DMS153 (cell line): ENCODE results near the gene ATP2B2.

Source experiments
- DNase-seq: peaks from one replicate; lab custom pipeline; 2025; lab: John Stamatoyannopoulos, UW

The ATP2B2 gene

DNA sequence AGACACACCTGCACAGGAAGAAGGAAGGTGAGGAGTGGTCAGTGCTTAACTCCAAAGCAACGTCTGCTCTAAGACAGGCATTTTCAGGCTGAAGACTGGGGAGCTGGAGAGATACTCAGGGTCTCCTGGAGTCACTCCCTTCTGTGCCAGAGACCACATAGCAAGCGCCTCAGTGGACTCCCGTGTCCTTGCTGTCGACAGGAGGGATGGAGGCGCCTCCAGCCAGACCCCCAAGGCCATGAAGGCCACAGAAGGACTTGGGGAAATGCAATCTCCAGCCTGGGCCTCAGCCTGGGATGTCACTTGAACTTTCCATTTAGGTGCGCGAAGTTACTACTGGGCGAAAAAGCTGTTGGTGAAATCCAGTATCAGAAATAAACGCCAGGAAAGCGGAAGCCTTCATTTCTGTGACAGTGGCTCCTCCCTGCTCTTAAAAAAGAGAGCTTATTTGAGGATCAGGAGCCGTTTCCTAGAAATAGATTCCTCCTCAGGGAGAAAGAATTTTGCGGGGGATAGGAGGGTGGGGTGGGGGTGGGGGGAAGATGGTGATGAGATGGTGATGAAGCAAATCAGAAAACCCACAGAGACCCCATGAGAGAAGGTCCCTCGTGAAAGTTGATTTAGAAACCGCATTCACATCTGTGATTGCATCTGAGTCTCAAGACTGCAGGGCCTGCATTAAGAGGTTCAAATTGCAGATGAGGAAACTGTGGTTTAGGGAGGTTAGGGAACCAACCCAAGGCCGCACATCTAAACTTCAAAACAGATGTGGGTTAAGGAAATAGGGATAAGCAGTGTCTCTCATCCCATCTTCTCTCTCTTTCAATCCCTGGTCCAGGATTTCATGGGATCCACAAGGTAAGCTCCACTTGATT is 78.8 kb downstream of the ATP2B2 start:
- no peak for DNase-seq

- no peak for DNase-seq
Observed at GRCh38 chr3:10423171-10423882, 82.1 kb downstream of the ATP2B2 start.

- DNase-seq = no peak
Observed at GRCh38 chr3:10421996-10422395, 83.4 kb downstream of the ATP2B2 start.

GRCh38 chr3:10420745-10421475 is 84.5 kb downstream of the ATP2B2 start:
- DNase-seq = no peak

DNA sequence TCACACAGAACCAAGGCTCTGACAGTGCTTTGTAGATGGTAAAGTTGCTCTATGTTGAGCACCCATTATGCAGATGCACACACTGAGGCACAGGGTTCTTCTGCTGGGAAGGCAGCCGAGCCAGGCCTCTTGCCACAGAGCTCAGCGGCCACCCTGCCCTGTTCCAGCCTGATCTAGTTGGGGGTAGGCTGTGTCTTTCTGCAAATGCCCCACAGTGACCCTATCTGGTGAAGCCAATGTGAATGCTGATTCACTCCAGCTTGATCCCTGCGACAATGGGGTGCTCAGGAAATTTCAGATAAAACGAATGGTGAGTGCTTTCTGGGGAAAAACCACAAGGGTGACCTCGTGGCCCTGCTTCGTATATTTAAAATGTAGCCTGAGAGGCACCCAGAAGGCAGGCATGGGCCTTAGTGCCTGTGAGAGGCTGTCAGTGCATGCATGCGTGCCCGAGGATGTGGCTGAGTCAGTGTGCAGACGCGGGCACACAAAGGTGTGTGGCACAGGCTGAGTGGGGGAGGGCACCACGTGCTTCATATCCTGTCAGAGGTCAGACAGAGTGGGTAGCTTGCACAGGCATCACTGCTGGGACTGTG is 85.7 kb downstream of the ATP2B2 start:
- DNase-seq = no peak

GRCh38 chr3:10417847-10418246 is 87.5 kb downstream of the ATP2B2 start:
- DNase-seq = no peak

DNA sequence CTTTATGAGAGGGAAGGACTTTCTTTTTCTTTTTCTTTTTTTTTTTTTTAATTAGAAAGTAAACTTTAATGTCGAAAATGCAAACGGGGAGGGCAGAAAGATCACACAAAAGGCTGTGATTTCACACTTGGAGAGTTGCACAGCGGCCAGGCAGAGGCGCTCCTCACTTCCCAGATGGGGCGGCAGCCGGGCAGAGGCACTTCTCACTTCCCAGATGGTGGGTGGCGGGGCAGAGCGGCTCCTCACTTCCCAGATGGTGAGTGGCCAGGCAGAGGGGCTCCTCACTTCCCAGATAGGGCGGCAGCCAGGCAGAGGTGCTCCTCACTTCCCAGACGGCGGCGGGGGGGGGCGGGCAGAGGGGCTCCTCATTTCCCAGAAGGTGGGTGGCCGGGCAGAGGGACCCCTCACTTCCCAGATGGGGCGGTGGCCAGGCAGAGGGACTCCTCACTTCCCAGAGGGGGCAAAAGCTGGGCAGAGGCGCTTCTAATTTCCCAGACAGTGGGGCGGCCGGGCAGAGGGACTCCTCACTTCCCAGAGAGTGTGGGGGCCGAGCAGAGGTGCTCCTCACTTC is 88.6 kb downstream of the ATP2B2 start:
- DNase-seq = no peak

DNA sequence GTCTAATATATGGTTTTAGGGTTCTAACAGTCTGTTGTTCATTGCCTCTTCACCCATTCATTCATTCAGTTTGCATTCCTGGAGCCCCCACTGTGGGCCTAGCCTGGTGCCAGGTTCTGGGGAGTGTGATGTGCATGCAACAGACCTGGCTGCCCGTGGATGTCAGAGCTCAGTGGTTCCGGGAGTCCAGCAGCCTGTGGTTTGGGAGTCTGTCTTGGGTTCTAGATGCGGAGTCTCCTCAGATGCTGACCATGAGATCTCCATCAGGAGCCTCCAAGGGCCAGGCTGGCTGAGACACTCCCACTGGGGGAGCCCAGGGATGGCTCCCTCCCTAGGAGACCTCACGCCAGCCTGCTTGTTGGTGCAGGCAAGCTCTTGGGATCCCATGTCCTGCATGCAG is 92.3 kb downstream of the ATP2B2 start:
- DNase-seq = no peak

DNA sequence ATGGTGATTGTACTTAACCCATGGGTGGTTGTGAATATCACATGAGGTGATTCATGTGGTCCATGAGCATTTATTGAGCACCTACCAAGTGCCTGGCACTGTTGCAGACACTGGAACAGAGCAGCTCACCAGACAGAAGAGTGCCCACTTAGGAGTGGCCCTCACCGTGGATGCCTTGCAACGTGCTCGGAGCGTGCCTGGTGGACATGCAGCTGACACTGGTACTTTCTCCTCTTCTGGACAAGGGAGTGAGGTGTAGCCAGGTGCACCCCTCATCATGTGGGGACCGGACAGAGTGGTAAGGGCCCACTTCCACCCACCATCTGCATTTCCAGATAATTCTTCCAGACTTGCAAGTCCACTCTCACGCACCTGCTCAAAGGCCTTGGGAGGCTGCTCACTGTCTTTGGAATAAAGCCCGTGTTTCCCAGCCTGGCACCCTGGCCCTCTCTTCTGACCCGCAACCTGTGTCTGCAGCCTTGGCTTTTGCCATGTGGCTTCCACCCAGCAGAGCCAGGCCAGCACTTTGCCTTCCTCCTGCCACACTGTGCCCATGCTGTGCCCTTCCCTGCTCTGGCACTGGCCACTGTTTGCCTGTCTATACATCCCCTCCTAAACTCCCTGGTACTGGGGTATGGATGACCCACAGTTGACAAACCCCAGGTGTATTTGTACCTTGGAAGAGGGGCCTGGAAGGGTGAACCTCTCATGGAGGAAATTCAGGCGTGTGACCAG is 93.6 kb downstream of the ATP2B2 start:
- no peak for DNase-seq

GRCh38 chr3:10410383-10411002 is 94.9 kb downstream of the ATP2B2 start:
- no peak for DNase-seq

DNA sequence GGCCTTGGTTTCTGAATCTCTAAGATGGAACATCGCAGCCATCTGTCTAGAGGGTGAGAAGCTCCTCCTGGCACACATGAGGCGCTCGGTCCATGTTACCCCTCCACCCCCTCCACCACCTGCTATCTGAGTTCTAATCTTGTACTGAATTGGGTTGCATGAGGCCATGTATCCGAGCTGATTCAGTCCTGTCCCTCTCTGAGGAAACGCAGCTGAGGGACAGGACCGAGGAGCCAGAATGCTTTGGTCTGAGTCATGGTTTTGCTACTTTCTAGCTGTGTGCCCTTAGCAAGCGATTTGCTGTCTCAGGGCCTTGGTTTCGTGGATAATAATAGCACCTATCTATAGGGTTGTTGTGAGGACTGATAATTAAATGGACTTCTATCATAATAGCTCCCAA is 96.7 kb downstream of the ATP2B2 start:
- no peak for DNase-seq

GRCh38 chr3:10407361-10407760 is 98.0 kb downstream of the ATP2B2 start:
- no peak for DNase-seq

- DNase-seq = no peak
Observed at GRCh38 chr3:10406414-10406813, 99.0 kb downstream of the ATP2B2 start.

GRCh38 chr3:10405816-10406215 is 99.6 kb downstream of the ATP2B2 start:
- DNase-seq = no peak

- DNase-seq = no peak
Observed at GRCh38 chr3:10404876-10405275, 100.5 kb downstream of the ATP2B2 start.

GRCh38 chr3:10404377-10404776 is 101.0 kb downstream of the ATP2B2 start:
- DNase-seq = no peak

DNA sequence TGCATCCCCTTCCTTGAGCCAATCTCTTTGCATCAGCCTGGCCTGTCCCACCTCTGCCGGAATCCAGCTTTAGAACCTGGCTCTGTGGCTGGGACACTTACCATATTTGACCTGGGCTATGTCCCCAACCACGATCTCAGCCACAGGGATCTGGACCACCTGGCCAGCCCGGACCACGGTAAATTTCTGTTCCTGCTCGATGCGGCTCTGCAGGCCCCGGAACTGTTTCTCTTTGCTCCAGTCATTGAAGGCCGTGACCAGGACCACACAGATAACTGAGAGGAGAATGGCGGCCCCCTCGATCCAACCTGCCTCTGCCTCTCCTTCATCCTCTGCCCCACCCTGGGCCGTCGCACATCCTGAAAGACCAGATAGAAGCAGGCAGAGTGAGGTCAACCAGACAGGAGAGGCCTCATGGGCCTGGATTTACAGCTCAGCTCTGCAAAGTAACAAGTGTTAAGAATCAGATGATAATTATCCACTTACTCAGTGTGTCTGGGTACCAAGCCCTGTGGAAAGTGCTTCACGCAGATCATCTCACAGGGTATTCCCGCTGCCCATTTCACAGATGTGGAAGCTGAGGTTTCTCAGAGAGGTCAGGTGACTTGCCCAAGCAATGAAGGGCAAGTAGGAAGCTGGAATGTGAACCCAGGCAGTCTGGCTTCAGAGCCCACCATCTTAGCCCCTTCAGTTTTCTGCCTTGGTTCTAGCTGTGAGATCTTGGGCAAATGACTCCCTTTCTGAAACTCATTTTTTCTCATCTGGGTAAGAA is 103.2 kb downstream of the ATP2B2 start:
- no peak for DNase-seq

GRCh38 chr3:10400749-10401495 is 104.5 kb downstream of the ATP2B2 start:
- no peak for DNase-seq

DNA sequence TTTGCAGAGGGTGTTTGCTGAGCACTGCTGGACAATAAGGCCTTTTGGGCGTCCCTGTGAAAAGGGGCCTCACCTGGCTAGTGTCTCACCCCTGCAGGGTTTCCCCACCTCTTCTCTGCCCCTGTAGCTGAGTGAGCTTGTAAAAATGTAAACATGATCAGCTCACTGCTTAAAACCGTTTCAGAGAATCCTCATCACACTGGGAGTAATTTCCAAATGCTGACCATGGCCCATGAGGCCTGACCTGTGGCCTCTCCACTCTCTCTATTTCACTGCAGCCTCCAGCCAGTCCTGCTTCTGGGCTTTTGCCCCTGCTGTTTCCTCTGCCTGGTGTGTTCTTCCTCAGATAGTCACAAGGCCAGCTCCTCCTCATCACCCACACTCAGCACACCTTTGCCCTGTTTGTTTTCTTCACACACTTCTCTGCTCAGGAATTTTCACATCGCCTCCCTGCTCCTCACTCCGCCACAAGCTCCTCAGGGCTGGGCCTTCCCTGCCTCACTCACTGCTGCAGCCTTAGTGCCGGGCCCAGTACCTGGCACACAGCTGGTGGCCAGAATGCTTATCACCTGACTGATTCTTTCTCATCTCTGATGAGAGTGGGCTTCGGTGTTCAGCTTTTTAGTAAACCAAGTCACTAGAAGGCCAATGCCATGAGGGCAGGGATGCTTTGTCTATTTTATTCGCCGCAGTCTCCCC is 105.2 kb downstream of the ATP2B2 start:
- DNase-seq = no peak
